HEK293 (cell line): ENCODE data around the gene APOL4.

Source experiments
- CTCF ChIA-PET: fragments of 350-600 bp; formaldehyde crosslinking; extraction: SDS; loops from one replicate; lab custom pipeline; 2021; ENCODE audit warnings: antibody characterized with exemption; lab: Yijun Ruan, JAX
- POLR2A ChIA-PET: fragments of 300-600 bp; formaldehyde crosslinking; extraction: SDS; loops from one replicate; lab custom pipeline; 2020; ENCODE audit warnings: antibody characterized with exemption, inconsistent platforms; lab: Yijun Ruan, JAX
- H3K27ac ChIP-seq: fragments of 200-500 bp; sonication (Bioruptor generic); 2 replicates; pipeline ENCODE4 v1.5.1; 2014; ENCODE audit warnings: low read depth, low read length, control low read depth, inconsistent platforms; ENCODE audit errors: extremely low read depth
- H3K36me3 ChIP-seq, 2 experiments: fragments of 200-500 bp in 1 of 2; sonication (Bioruptor generic) in 1 of 2; 1 replicate in 1 of 2; 2 replicates in 1 of 2; pipeline ENCODE4 v1.5.1; 2014 to 2017; ENCODE audit warnings: inconsistent platforms in 2 of 2, low read length in 2 of 2; ENCODE audit not compliant: control insufficient read depth in 2 of 2, insufficient read depth in 1 of 2
- H3K4me1 ChIP-seq: fragments of 200-500 bp; sonication (Bioruptor generic); 2 replicates; pipeline ENCODE4 v1.5.1; 2014; ENCODE audit warnings: mild to moderate bottlenecking, low read length, inconsistent platforms; ENCODE audit not compliant: control insufficient read depth, insufficient read depth
- H3K4me3 ChIP-seq: 2 replicates; pipeline ENCODE4 v1.5.1; 2011; ENCODE audit warnings: low read depth, mild to moderate bottlenecking, control low read depth, low read length, moderate library complexity
- H3K9me3 ChIP-seq: fragments of 200-500 bp; sonication (Bioruptor generic); 2 replicates; pipeline ENCODE4 v1.5.1; 2014; ENCODE audit warnings: low read depth, low read length, inconsistent platforms; ENCODE audit not compliant: control insufficient read depth, insufficient read depth
- EGR2 ChIP-seq: fragments of 450-650 bp; formaldehyde crosslinking; IDR thresholded peaks from 2 replicates; pipeline ENCODE4 v1.5.1; 2016; ENCODE audit warnings: low read depth, missing biosample characterization, missing genetic modification characterization
- HOXC10 ChIP-seq: sonication (generic); formaldehyde crosslinking; IDR thresholded peaks from 2 replicates; pipeline ENCODE4 v1.8.1; 2023; ENCODE audit warnings: mild to moderate bottlenecking, missing genetic modification reagents
- KLF10 ChIP-seq: fragments of 450-650 bp; IDR thresholded peaks from 2 replicates; pipeline ENCODE4 v1.5.1; 2018; ENCODE audit warnings: missing biosample characterization, mild to moderate bottlenecking, missing genetic modification characterization
- KLF16 ChIP-seq: fragments of 450-650 bp; formaldehyde crosslinking; IDR thresholded peaks from 2 replicates; pipeline ENCODE4 v1.5.1; 2017; ENCODE audit warnings: missing biosample characterization, missing genetic modification characterization
- KLF7 ChIP-seq: fragments of 450-650 bp; formaldehyde crosslinking; IDR thresholded peaks from 2 replicates; pipeline ENCODE4 v1.5.1; 2016; ENCODE audit warnings: missing biosample characterization, missing genetic modification characterization, borderline replicate concordance
- OVOL3 ChIP-seq: fragments of 450-650 bp; formaldehyde crosslinking; IDR thresholded peaks from 2 replicates; pipeline ENCODE4 v1.5.1; 2016; ENCODE audit warnings: missing biosample characterization, missing genetic modification characterization
- PRDM10 ChIP-seq: fragments of 450-650 bp; formaldehyde crosslinking; IDR thresholded peaks from 2 replicates; pipeline ENCODE4 v1.5.1; 2016; ENCODE audit warnings: missing biosample characterization, missing genetic modification characterization
- SETDB1 ChIP-seq: IDR thresholded peaks from one replicate; pipeline ENCODE4 v1.6.1; 2017; ENCODE audit warnings: mild to moderate bottlenecking, low read length, moderate library complexity, mixed read lengths; ENCODE audit not compliant: insufficient read length
- ZBTB10 ChIP-seq: fragments of 450-650 bp; formaldehyde crosslinking; IDR thresholded peaks from 2 replicates; pipeline ENCODE4 v1.5.1; 2016; ENCODE audit warnings: missing biosample characterization, missing genetic modification characterization
- ZFHX2 ChIP-seq: fragments of 450-650 bp; formaldehyde crosslinking; conservative IDR thresholded peaks from 2 replicates; pipeline ENCODE4 v1.5.1; 2016; ENCODE audit warnings: missing biosample characterization, missing genetic modification characterization
- ZNF112 ChIP-seq: fragments of 450-650 bp; formaldehyde crosslinking; IDR thresholded peaks from 2 replicates; pipeline ENCODE4 v1.5.0; 2017; ENCODE audit warnings: missing biosample characterization, missing genetic modification characterization
- ZNF174 ChIP-seq: fragments of 450-650 bp; formaldehyde crosslinking; IDR thresholded peaks from 2 replicates; pipeline ENCODE4 v1.5.0; 2017; ENCODE audit warnings: missing biosample characterization, mild to moderate bottlenecking, missing genetic modification characterization
- ZNF274 ChIP-seq, 2 experiments: fragments of 200-500 bp in 1 of 2; fragments of 450-650 bp in 1 of 2; sonication (Bioruptor generic) in 1 of 2; formaldehyde crosslinking in 1 of 2; IDR thresholded peaks; 2 replicates each; pipeline versions ENCODE4 v1.5.1 to v1.6.1; 2014 to 2016; ENCODE audit warnings: borderline replicate concordance in 1 of 2, inconsistent platforms in 1 of 2, low read length in 1 of 2, missing biosample characterization in 1 of 2, missing genetic modification characterization in 1 of 2
- ZNF350 ChIP-seq: fragments of 450-650 bp; formaldehyde crosslinking; IDR thresholded peaks from 2 replicates; pipeline ENCODE4 v1.5.0; 2017; ENCODE audit warnings: missing biosample characterization, mild to moderate bottlenecking, missing genetic modification characterization
- ZNF391 ChIP-seq: fragments of 450-650 bp; formaldehyde crosslinking; IDR thresholded peaks from 2 replicates; pipeline ENCODE4 v1.5.1; 2016; ENCODE audit warnings: low read depth, missing biosample characterization, missing genetic modification characterization, borderline replicate concordance
- ZNF398 ChIP-seq: fragments of 450-650 bp; formaldehyde crosslinking; IDR thresholded peaks from 2 replicates; pipeline ENCODE4 v1.5.1; 2017; ENCODE audit warnings: missing biosample characterization, missing genetic modification characterization
- ZNF449 ChIP-seq: fragments of 450-650 bp; formaldehyde crosslinking; IDR thresholded peaks from 2 replicates; pipeline ENCODE4 v1.5.1; 2017; ENCODE audit warnings: missing biosample characterization, mild to moderate bottlenecking, missing genetic modification characterization, moderate library complexity
- ZNF514 ChIP-seq: fragments of 450-650 bp; formaldehyde crosslinking; IDR thresholded peaks from 2 replicates; pipeline ENCODE4 v1.5.1; 2016; ENCODE audit warnings: missing biosample characterization, missing genetic modification characterization
- ZNF530 ChIP-seq: fragments of 450-650 bp; formaldehyde crosslinking; IDR thresholded peaks from 2 replicates; pipeline ENCODE4 v1.5.1; 2016; ENCODE audit warnings: low read depth, missing biosample characterization, missing genetic modification characterization
- ZNF596 ChIP-seq: fragments of 450-650 bp; IDR thresholded peaks from 2 replicates; pipeline ENCODE4 v1.5.0; 2018; ENCODE audit warnings: missing biosample characterization, mild to moderate bottlenecking, missing genetic modification characterization, moderate library complexity
- ZNF704 ChIP-seq: fragments of 450-650 bp; formaldehyde crosslinking; IDR thresholded peaks from 2 replicates; pipeline ENCODE4 v1.5.1; 2016; ENCODE audit warnings: missing biosample characterization, missing genetic modification characterization
- ZNF785 ChIP-seq: fragments of 450-650 bp; formaldehyde crosslinking; IDR thresholded peaks from 2 replicates; pipeline ENCODE4 v1.5.1; 2016; ENCODE audit warnings: missing biosample characterization, missing genetic modification characterization
- ZNF837 ChIP-seq: fragments of 450-650 bp; formaldehyde crosslinking; IDR thresholded peaks from 2 replicates; pipeline ENCODE4 v1.5.1; 2016; ENCODE audit warnings: missing biosample characterization, missing genetic modification characterization
- ZNF843 ChIP-seq: fragments of 450-650 bp; formaldehyde crosslinking; IDR thresholded peaks from 2 replicates; pipeline ENCODE4 v1.5.1; 2016; ENCODE audit warnings: missing biosample characterization, missing genetic modification characterization

Gene APOL4

GRCh38 chr22:36215981-36216380, 14.4 kb upstream of the APOL4 start (continued):
- TF ChIP-seq ZBTB10 (tag by site-specific recombination) (no peak), HOXC10 (no peak), ZNF174 (tag by site-specific recombination) (no peak), ZNF837 (tag by site-specific recombination) (no peak), ZNF112 (no peak), ZNF514 (tag by site-specific recombination) (no peak), SETDB1 (no peak)

- ChIA-PET CTCF (interaction anchor here (1.3 to 1.5 kb wide), 2 partner anchors 69 to 89 kb away, joined by 3 read pairs; no protein-coding TSS in a partner anchor), POLR2A (no interaction called here)
- no peak overlapping the region for H3K4me3 ChIP-seq
- no peaks in the 10 kb centered on the region for H3K9me3 ChIP-seq
- no peaks in the 10 kb centered on the region for H3K36me3 ChIP-seq
- TF ChIP-seq ZNF449 (tag by site-specific recombination) (no peak), ZNF530 (tag by site-specific recombination) (no peak), ZFHX2 (tag by site-specific recombination) (no peak), ZNF398 (tag by site-specific recombination) (no peak), ZNF843 (tag by site-specific recombination) (no peak), KLF7 (tag by site-specific recombination) (no peak), ZNF785 (no peak), OVOL3 (tag by site-specific recombination) (no peak), KLF10 (no peak), ZNF274 (IDR thresholded peaks at IDR 0.05; ENCODE audit: low read length) (no peak), ZNF274 (tag by site-specific recombination; IDR thresholded peaks at IDR 0.05; ENCODE audit: borderline replicate concordance) (no peak)
- H3K27ac ChIP-seq = no peak overlapping the region
- no peaks in the 10 kb centered on the region for H3K4me1 ChIP-seq
These were observed 12.0 kb upstream of the APOL4 start for GRCh38 chr22:36213586-36213985.

- Histone ChIP-seq H3K4me3 (no peak overlapping the region), H3K36me3 (no peaks in the 10 kb centered on the region), H3K27ac (no peak overlapping the region), H3K9me3 (no peaks in the 10 kb centered on the region), H3K4me1 (no peaks in the 10 kb centered on the region)
- ChIA-PET POLR2A (no interaction called here), CTCF (interaction anchor here (1.4 kb wide), 1 partner anchor 35 kb away, joined by 4 read pairs; no protein-coding TSS in a partner anchor)
- TF ChIP-seq KLF16 (tag by site-specific recombination) (no peak), ZNF704 (no peak), PRDM10 (tag by site-specific recombination) (no peak), ZNF530 (tag by site-specific recombination) (no peak), ZNF596 (tag by site-specific recombination) (no peak), ZNF391 (tag by site-specific recombination) (no peak), EGR2 (tag by site-specific recombination) (no peak), ZNF350 (tag by site-specific recombination) (no peak), ZNF174 (tag by site-specific recombination) (no peak)
These were observed 11.3 kb upstream of the APOL4 start for GRCh38 chr22:36212901-36213300.
